Activated CD4-positive, alpha-beta T cell treated with anti-CD3 and anti-CD28 coated beads, Interleukin-2, amount 10 ng/mL, durations not matched to agents 7 days and 5 days (primary cell): ENCODE data around the gene ZNF780B. TPM values are rescaled to one million over a fixed set of nuclear protein-coding genes. Genes with fewer than 3 reads are reported as not detected.
"Not testable (repeated sequence)": the region's sequence is repeated elsewhere in the genome, so short reads cannot be mapped to it uniquely, and the experiment has no call there.

ENCODE experiments used
- CTCF ChIA-PET: fragments of 350-600 bp; sonication (Branson Sonifier 250); formaldehyde crosslinking; loops from one replicate; lab custom pipeline; 2021; ENCODE audit warnings: antibody characterized with exemption; lab: Charles Lee
- POLR2A ChIA-PET: fragments of 350-600 bp; sonication (Branson Sonifier 250); formaldehyde crosslinking; loops from one replicate; lab custom pipeline; 2021; ENCODE audit warnings: antibody characterized with exemption; lab: Charles Lee
- DNase-seq: peaks from one replicate; pipeline ENCODE4 v3.0.0-alpha.2; 2020
- H3K27ac Mint-ChIP-seq: one replicate; pipeline ENCODE4 v1.8.0; 2021; ENCODE audit warnings: mild to moderate bottlenecking, moderate library complexity, mixed read lengths
- H3K27me3 Mint-ChIP-seq: one replicate; pipeline ENCODE4 v1.8.0; 2021; ENCODE audit warnings: mixed read lengths
- H3K36me3 Mint-ChIP-seq: one replicate; pipeline ENCODE4 v1.8.0; 2021; ENCODE audit warnings: low read depth, mixed read lengths
- H3K4me1 Mint-ChIP-seq: one replicate; pipeline ENCODE4 v1.8.0; 2021; ENCODE audit warnings: mixed read lengths
- H3K4me3 Mint-ChIP-seq: one replicate; pipeline ENCODE4 v1.8.0; 2021; ENCODE audit warnings: mild to moderate bottlenecking, moderate library complexity, mixed read lengths
- H3K9me3 Mint-ChIP-seq: one replicate; pipeline ENCODE4 v1.8.0; 2021; ENCODE audit warnings: mixed read lengths
- total RNA-seq, 2 experiments: library from RNA; stranded (reverse); gene quantifications; one replicate each; pipeline ENCODE4 v1.2.3, GENCODE V29; 2021

Gene ZNF780B
- total RNA-seq, 2 experiments from 2014 or later: 28.3 to 30.5 TPM

GRCh38 chr19:40080289-40080688, 24.3 kb upstream of the ZNF780B start:
- Mint-ChIP-seq H3K9me3 (peaks cover 47% of the 10 kb centered on the region), H3K27ac (no peak overlapping the region), H3K36me3 (peaks cover 88% of the 10 kb centered on the region), H3K4me1 (no peaks in the 10 kb centered on the region), H3K27me3 (no peaks in the 10 kb centered on the region), H3K4me3 (no peak overlapping the region)
- DNase-seq: no peak
- POLR2A ChIA-PET: no interaction called here
- CTCF ChIA-PET: interaction anchor here (0.6 kb wide), 1 partner anchor 61 kb away, joined by 3 read pairs; no protein-coding TSS in a partner anchor

GRCh38 chr19:40078377-40078776, 22.3 kb upstream of the ZNF780B start:
- POLR2A ChIA-PET: no interaction called here
- peaks cover 62% of the 10 kb centered on the region for H3K9me3 Mint-ChIP-seq

DNA sequence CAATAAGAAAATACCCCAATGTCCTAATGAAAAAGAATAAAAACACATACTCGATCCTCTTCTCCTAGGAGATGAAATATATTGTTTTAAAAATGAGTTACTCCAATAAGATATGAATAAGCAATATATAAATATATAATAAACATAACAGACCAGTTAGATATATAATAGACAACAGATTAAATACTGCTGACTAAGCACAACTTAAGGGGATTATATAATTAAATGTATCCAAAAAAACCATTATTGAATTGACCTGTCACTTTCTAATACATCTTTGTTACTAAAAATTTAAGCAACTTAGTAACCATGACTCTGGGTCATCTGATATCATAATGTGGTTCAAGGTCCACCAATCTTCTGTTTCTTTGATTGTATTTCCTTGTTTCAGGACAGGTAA, 14.0 kb upstream of the ZNF780B start:
- no peak overlapping the region for H3K27ac Mint-ChIP-seq
- CTCF ChIA-PET: no interaction called here
- POLR2A ChIA-PET: no interaction called here
- H3K9me3 Mint-ChIP-seq: peaks cover 44% of the 10 kb centered on the region
- no peak for DNase-seq
- no peak overlapping the region for H3K4me3 Mint-ChIP-seq
- no peaks in the 10 kb centered on the region for H3K27me3 Mint-ChIP-seq
- peaks cover 28% of the 10 kb centered on the region for H3K36me3 Mint-ChIP-seq
- H3K4me1 Mint-ChIP-seq: no peaks in the 10 kb centered on the region

More at GRCh38 chr19:40078377-40078776, 22.3 kb upstream of the ZNF780B start:
- no peaks in the 10 kb centered on the region for H3K4me1 Mint-ChIP-seq
- CTCF ChIA-PET: interaction anchor here (0.9 kb wide), 1 partner anchor 181 kb away, joined by 3 read pairs; no protein-coding TSS in a partner anchor
- H3K4me3 Mint-ChIP-seq: no peak overlapping the region
- H3K36me3 Mint-ChIP-seq: peaks cover 95% of the 10 kb centered on the region
- no peak for DNase-seq
- H3K27me3 Mint-ChIP-seq: no peaks in the 10 kb centered on the region
- H3K27ac Mint-ChIP-seq: no peak overlapping the region

- H3K4me3 Mint-ChIP-seq: no peak overlapping the region
- ChIA-PET CTCF (no interaction called here), POLR2A (no interaction called here)
- DNase-seq: no peak
- peaks cover 22% of the 10 kb centered on the region for H3K4me1 Mint-ChIP-seq
- H3K27ac Mint-ChIP-seq: no peak overlapping the region
- H3K27me3 Mint-ChIP-seq: peaks cover 32% of the 10 kb centered on the region
- peaks cover 10% of the 10 kb centered on the region for H3K36me3 Mint-ChIP-seq
- H3K9me3 Mint-ChIP-seq: peaks cover 31% of the 10 kb centered on the region
Measured at GRCh38 chr19:40059624-40060023, 3.6 kb upstream of the ZNF780B start.

DNA sequence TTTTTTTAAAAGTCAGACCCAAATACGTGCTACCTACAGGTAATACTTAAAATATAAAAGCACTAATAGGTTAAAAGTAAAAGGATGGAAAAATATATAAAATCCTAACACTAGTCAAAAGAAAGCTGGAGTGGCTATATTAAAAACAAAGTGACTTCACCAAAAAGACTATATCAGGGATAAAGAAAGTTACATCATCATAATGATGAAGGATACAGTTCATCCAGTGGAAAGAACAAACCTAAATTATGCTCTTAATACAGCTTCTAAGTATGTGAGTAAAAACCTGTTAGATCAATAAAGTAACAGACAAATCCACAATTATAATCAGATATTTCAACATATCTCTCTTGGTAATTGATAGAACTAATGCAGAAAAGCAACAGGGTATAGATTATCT, 1.1 kb upstream of the ZNF780B start:
- peaks cover 31% of the 10 kb centered on the region for H3K9me3 Mint-ChIP-seq
- H3K36me3 Mint-ChIP-seq: peaks cover 25% of the 10 kb centered on the region
- H3K4me1 Mint-ChIP-seq: peaks cover 43% of the 10 kb centered on the region
- ChIA-PET POLR2A (no interaction called here), CTCF (interaction anchor here (1.0 kb wide), 1 partner anchor 27 kb away, joined by 3 read pairs; no protein-coding TSS in a partner anchor)
- no peak overlapping the region for H3K27ac Mint-ChIP-seq
- peaks cover 24% of the 10 kb centered on the region for H3K27me3 Mint-ChIP-seq
- DNase-seq: no peak
- peak overlapping the region; percentile 99 for H3K4me3 Mint-ChIP-seq

GRCh38 chr19:40056505-40056904, 474 bp upstream of the ZNF780B start:
- H3K36me3 Mint-ChIP-seq: peaks cover 28% of the 10 kb centered on the region
- peak overlapping the region; percentile 97 for H3K27ac Mint-ChIP-seq
- CTCF ChIA-PET: interaction anchor here (1.4 kb wide), 1 partner anchor 31 kb away, joined by 4 read pairs; no protein-coding TSS in a partner anchor
- POLR2A ChIA-PET: no interaction called here
- peaks cover 21% of the 10 kb centered on the region for H3K27me3 Mint-ChIP-seq
- peaks cover 31% of the 10 kb centered on the region for H3K9me3 Mint-ChIP-seq
- H3K4me1 Mint-ChIP-seq: peaks cover 45% of the 10 kb centered on the region
- DNase-seq: no peak
- H3K4me3 Mint-ChIP-seq: peak overlapping the region; percentile 99

DNA sequence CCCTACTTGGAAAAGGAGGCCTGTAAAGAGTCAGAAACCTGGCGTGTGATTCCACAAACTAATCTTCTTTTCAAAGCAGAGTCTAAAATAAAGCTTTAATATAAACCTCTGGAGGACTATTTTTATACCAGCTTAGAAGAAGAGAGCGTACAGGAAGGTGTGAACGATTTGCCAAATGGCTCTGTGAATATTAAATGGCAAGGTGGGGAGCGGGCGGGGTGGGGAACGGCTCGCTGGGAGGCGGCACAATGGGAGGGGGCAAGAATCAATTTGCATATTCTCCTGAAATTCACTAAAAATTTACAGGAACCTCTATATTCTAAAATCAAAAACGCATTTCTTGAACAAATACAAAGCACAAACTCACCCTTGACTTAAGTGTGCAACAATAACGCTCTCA, 982 bp downstream of the ZNF780B start:
- CTCF ChIA-PET: interaction anchor here (1.4 kb wide), 1 partner anchor 32 kb away, joined by 4 read pairs; no protein-coding TSS in a partner anchor
- H3K27ac Mint-ChIP-seq: peak overlapping the region; percentile 97
- peaks cover 20% of the 10 kb centered on the region for H3K27me3 Mint-ChIP-seq
- H3K9me3 Mint-ChIP-seq: peaks cover 35% of the 10 kb centered on the region
- POLR2A ChIA-PET: interaction anchor here (0.5 kb wide), 2 partner anchors 36 to 46 kb away, joined by 3 read pairs; partner anchors contain the start of gene ZNF780A
- peak overlapping the region; percentile 99 for H3K4me3 Mint-ChIP-seq
- no peak for DNase-seq
- H3K4me1 Mint-ChIP-seq: peaks cover 45% of the 10 kb centered on the region
- peaks cover 36% of the 10 kb centered on the region for H3K36me3 Mint-ChIP-seq

DNA sequence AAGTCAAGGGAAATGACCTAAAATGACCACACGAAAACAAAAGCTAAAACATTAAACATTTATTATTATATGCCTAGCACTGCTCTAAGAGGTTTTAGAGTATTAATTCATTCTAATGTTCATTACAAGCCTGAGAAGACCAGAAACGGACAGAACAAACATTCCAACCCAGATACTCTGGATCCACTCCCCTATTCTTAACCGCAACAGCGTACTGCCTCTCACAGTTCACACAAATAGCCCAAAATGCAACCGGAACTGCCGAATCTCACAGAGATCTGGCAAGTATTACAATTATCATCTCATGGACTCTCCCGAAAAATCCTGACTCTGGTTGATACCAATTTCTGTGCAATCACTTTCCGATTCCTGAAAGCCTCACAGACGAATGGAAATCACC, 1.4 kb downstream of the ZNF780B start:
- Mint-ChIP-seq H3K27me3 (peaks cover 16% of the 10 kb centered on the region), H3K4me3 (peak overlapping the region; percentile 99), H3K9me3 (peaks cover 30% of the 10 kb centered on the region), H3K27ac (peak overlapping the region; percentile 72), H3K4me1 (peaks cover 45% of the 10 kb centered on the region), H3K36me3 (peaks cover 39% of the 10 kb centered on the region)
- POLR2A ChIA-PET: no interaction called here
- no peak for DNase-seq
- CTCF ChIA-PET: no interaction called here

DNA sequence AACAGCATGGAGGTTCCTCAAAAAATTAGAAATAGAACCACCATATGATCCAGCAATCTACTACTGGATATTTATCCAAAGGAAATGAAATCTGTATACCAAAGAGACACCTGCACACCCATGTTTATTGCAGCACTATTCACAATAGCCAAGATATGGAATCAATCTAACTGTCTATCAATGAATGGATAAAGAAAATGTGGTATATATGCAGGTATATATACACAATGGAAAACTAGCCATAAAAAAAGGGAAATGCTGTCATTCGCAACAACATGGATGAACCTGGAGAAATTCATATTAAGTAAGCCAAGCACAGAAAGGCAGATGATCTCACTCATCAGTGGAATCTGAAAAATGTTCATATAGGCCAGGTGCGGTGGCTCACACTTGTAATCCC, 2.5 kb downstream of the ZNF780B start:
- Mint-ChIP-seq H3K27me3 (peaks cover 7% of the 10 kb centered on the region), H3K36me3 (peaks cover 45% of the 10 kb centered on the region), H3K4me1 (peaks cover 45% of the 10 kb centered on the region), H3K4me3 (no peak overlapping the region), H3K9me3 (peaks cover 28% of the 10 kb centered on the region), H3K27ac (no peak overlapping the region)
- ChIA-PET CTCF (no interaction called here), POLR2A (no interaction called here)
- no peak for DNase-seq

DNA sequence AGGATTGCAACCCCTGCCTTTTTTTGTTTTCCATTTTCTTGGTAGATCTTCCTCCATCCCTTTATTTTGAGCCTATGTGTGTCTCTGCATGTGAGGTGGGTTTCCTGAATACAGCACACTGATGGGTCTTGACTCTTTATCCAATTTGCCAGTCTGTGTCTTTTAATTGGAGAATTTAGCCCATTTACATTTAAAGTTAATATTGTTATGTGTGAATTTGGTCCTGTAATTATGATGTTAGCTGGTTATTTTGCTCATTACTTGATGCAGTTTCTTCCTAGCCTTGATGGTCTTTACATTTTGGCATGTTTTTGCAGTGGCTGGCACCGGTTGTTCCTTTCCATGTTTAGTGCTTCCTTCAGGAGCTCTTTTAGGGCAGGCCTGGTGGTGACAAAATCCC, 14.3 kb downstream of the ZNF780B start:
- H3K4me3 Mint-ChIP-seq, H3K27me3 Mint-ChIP-seq, CTCF ChIA-PET, POLR2A ChIA-PET, DNase-seq, H3K4me1 Mint-ChIP-seq, H3K27ac Mint-ChIP-seq: not testable (repeated sequence)
- Mint-ChIP-seq H3K36me3 (peaks cover 51% of the 10 kb centered on the region), H3K9me3 (peaks cover 44% of the 10 kb centered on the region)

DNA sequence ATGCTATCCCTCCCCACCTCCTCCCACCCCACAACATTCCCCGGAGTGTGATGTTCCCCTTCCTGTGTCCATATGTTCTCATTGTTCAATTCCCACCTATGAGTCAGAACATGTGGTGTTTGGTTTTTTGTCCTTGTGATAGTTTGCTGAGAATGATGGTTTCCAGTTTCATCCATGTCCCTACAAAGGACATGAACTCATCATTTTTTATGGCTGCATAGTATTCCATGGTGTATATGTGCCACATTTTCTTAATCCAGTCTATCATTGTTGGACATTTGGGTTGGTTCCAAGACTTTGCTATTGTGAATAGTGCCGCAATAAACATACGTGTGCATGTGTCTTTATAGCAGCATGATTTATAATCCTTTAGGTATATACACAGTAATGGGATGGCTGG, 18.0 kb downstream of the ZNF780B start:
- DNase-seq, CTCF ChIA-PET, POLR2A ChIA-PET, H3K27me3 Mint-ChIP-seq, H3K4me3 Mint-ChIP-seq, H3K4me1 Mint-ChIP-seq, H3K27ac Mint-ChIP-seq: not testable (repeated sequence)
- H3K9me3 Mint-ChIP-seq: peaks cover 59% of the 10 kb centered on the region
- peaks cover 41% of the 10 kb centered on the region for H3K36me3 Mint-ChIP-seq

GRCh38 chr19:40035996-40036395, 20.0 kb downstream of the ZNF780B start:
- peaks cover 58% of the 10 kb centered on the region for H3K9me3 Mint-ChIP-seq
- no peak for DNase-seq
- no peaks in the 10 kb centered on the region for H3K4me1 Mint-ChIP-seq
- ChIA-PET CTCF (no interaction called here), POLR2A (no interaction called here)
- no peaks in the 10 kb centered on the region for H3K27me3 Mint-ChIP-seq
- peaks cover 41% of the 10 kb centered on the region for H3K36me3 Mint-ChIP-seq
- H3K4me3 Mint-ChIP-seq: no peak overlapping the region
- H3K27ac Mint-ChIP-seq: no peak overlapping the region

- no peak overlapping the region for H3K27ac Mint-ChIP-seq
- peaks cover 67% of the 10 kb centered on the region for H3K9me3 Mint-ChIP-seq
- no peaks in the 10 kb centered on the region for H3K27me3 Mint-ChIP-seq
- ChIA-PET POLR2A (no interaction called here), CTCF (no interaction called here)
- no peaks in the 10 kb centered on the region for H3K4me1 Mint-ChIP-seq
- peaks cover 49% of the 10 kb centered on the region for H3K36me3 Mint-ChIP-seq
- no peak for DNase-seq
- no peak overlapping the region for H3K4me3 Mint-ChIP-seq
Measured at GRCh38 chr19:40033989-40034560, 22.0 kb downstream of the ZNF780B start.

GRCh38 chr19:40026597-40026970, 29.4 kb downstream of the ZNF780B start:
- no peak for DNase-seq
- no peaks in the 10 kb centered on the region for H3K4me1 Mint-ChIP-seq
- H3K4me3 Mint-ChIP-seq: no peak overlapping the region
- H3K9me3 Mint-ChIP-seq: peaks cover 65% of the 10 kb centered on the region
- H3K27ac Mint-ChIP-seq: no peak overlapping the region
- peaks cover 20% of the 10 kb centered on the region for H3K36me3 Mint-ChIP-seq
- ChIA-PET CTCF (no interaction called here), POLR2A (no interaction called here)
- H3K27me3 Mint-ChIP-seq: no peaks in the 10 kb centered on the region
